ENCODE results near the gene TNFSF15. TPM values are rescaled to one million over a fixed set of nuclear protein-coding genes. Genes with fewer than 3 reads are reported as not detected.
A peak's percentile ranks its signal among the peaks of the same experiment; 100 is the strongest.

Gene TNFSF15
- total RNA-seq, 1 donor from 2014 or later = not detected

- peaks cover 7% of the 10 kb centered on the region for H3K27me3 ChIP-seq (ENCODE audit: control insufficient read depth, insufficient read depth, low read length)
- TF ChIP-seq, protein P1, sequence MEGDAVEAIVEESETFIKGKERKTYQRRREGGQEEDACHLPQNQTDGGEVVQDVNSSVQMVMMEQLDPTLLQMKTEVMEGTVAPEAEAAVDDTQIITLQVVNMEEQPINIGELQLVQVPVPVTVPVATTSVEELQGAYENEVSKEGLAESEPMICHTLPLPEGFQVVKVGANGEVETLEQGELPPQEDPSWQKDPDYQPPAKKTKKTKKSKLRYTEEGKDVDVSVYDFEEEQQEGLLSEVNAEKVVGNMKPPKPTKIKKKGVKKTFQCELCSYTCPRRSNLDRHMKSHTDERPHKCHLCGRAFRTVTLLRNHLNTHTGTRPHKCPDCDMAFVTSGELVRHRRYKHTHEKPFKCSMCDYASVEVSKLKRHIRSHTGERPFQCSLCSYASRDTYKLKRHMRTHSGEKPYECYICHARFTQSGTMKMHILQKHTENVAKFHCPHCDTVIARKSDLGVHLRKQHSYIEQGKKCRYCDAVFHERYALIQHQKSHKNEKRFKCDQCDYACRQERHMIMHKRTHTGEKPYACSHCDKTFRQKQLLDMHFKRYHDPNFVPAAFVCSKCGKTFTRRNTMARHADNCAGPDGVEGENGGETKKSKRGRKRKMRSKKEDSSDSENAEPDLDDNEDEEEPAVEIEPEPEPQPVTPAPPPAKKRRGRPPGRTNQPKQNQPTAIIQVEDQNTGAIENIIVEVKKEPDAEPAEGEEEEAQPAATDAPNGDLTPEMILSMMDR (IDR thresholded peaks at IDR 0.05; ENCODE audit: insufficient read depth, low read length, severe bottlenecking) = no peak
- DNase-seq (ENCODE audit: low read depth) (no peak), FAIRE-seq (no peak)
- no peaks in the 10 kb centered on the region for H3K36me3 ChIP-seq (ENCODE audit: control insufficient read depth, insufficient read depth, low read length)
- no peak overlapping the region for H3K4me3 ChIP-seq (ENCODE audit: low read depth, low read length)
Measured at GRCh38 chr9:114813717-114814418, 8.0 kb upstream of the TNFSF15 start.

DNA sequence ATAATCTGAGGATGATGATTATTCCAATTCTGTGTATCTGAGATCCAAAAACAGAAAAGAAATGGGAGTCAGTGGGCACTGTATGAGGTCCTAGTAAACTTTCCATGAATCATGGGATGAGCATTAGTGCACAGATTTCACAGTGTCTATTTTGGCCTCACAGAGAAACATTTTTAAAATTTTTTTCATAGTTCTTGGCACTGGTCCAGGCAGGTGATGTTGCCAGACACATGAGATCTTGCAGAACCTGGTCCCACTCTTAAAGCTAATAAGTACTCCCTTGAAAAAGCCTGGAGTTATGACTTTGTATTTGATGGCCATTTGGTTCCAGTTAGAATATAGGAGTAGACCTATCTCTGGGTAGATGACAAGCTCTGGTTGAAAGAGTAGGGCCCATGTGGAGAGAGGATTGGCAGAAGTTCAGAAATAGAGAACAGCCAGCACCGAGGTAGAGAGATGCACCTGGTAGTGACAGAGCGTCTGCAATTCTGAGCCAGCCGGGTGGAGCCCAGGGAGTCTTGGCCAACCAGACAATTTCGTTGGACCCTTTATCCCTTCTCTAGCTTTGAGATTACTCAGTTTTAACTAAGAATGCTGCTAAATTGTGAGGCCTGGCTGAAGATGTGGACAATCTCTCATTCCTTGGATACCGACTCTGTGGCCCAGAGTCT is 6.3 kb upstream of the TNFSF15 start:
- no peak overlapping the region for H3K4me3 ChIP-seq (ENCODE audit: low read depth, low read length)
- H3K36me3 ChIP-seq (ENCODE audit: control insufficient read depth, insufficient read depth, low read length) = no peaks in the 10 kb centered on the region
- TF ChIP-seq, protein P1 (IDR thresholded peaks at IDR 0.05; ENCODE audit: insufficient read depth, low read length, severe bottlenecking) = no peak
- H3K27me3 ChIP-seq (ENCODE audit: control insufficient read depth, insufficient read depth, low read length) = peaks cover 6% of the 10 kb centered on the region
- FAIRE-seq = no peak
- no peak for DNase-seq (ENCODE audit: low read depth)

DNA sequence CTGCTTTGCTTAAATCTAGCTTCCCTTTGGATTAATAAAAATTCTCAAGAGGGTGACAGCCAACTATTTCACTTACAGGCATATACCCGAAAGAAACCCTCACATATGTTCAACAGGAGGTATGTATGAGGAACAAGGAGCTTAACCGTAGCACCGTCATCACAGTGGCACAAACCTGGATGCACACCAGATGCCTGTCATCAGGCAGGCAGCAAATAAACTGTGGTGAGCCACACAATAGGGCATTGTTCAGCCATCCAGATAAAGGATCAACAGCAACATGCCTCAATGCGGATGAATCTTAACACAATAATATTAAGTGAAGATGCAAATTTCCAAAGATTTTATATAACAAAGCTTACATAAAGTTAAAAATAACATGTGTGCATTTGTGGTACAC is 5.5 kb upstream of the TNFSF15 start:
- TF ChIP-seq, protein P1 (IDR thresholded peaks at IDR 0.05; ENCODE audit: insufficient read depth, low read length, severe bottlenecking) = no peak
- DNase-seq (ENCODE audit: low read depth) (peak; percentile 30), FAIRE-seq (no peak)
- H3K4me3 ChIP-seq (ENCODE audit: low read depth, low read length) = no peak overlapping the region
- peaks cover 6% of the 10 kb centered on the region for H3K27me3 ChIP-seq (ENCODE audit: control insufficient read depth, insufficient read depth, low read length)
- H3K36me3 ChIP-seq (ENCODE audit: control insufficient read depth, insufficient read depth, low read length) = no peaks in the 10 kb centered on the region

DNA sequence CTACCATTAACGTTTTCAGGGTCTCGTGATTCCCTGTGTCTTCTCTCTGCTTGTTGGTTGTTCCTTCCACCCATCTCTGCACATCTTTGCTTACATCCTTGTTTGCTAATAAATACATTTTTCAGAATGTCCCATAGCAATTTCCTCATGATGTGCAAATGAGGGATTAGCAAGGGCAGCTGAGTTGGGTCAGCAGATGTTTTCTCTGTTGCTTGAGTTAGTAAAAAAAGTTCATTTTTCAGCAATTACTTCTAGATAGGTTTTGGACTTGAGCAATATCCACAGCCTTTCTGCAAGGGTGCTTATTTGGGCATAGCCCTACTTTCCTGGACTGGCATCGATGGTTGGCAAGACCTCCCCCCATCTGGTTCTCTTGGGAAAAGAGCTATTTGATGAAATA is 4.8 kb upstream of the TNFSF15 start:
- FAIRE-seq (no peak), DNase-seq (ENCODE audit: low read depth) (no peak)
- TF ChIP-seq, protein P1 (IDR thresholded peaks at IDR 0.05; ENCODE audit: insufficient read depth, low read length, severe bottlenecking) = no peak
- H3K27me3 ChIP-seq (ENCODE audit: control insufficient read depth, insufficient read depth, low read length) = peaks cover 5% of the 10 kb centered on the region
- no peaks in the 10 kb centered on the region for H3K36me3 ChIP-seq (ENCODE audit: control insufficient read depth, insufficient read depth, low read length)
- no peak overlapping the region for H3K4me3 ChIP-seq (ENCODE audit: low read depth, low read length)

DNA sequence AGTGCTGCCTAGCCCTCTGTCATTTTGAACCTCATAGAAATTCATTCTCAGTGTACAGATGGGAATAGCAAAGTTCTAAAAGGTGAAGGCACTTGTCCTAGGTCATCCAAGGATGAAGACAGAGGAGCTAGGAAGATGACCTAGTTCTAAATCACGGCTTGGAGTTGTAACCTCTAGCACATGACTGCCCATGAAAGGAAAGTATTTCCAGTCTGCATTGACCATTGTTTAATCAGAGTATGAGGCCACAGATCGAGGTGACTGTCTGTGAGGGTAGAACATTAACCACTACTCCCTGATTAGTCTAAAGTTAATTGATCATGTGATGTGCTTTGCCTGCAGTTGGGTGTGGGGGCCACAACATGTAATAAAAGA is 674 bp upstream of the TNFSF15 start:
- DNase-seq (ENCODE audit: low read depth) (no peak), FAIRE-seq (no peak)
- H3K27me3 ChIP-seq (ENCODE audit: control insufficient read depth, insufficient read depth, low read length) = no peaks in the 10 kb centered on the region
- H3K36me3 ChIP-seq (ENCODE audit: control insufficient read depth, insufficient read depth, low read length) = no peaks in the 10 kb centered on the region
- TF ChIP-seq, protein P1 (IDR thresholded peaks at IDR 0.05; ENCODE audit: insufficient read depth, low read length, severe bottlenecking) = no peak
- H3K4me3 ChIP-seq (ENCODE audit: low read depth, low read length) = no peak overlapping the region
